Embryonic facial prominence (tissue), 1 donor: Measurements from ENCODE around the gene NEK7.
"Not testable (repeated sequence)": the region's sequence is repeated elsewhere in the genome, so short reads cannot be mapped to it uniquely, and the experiment has no call there.

Experiments
- DNase-seq: peaks from one replicate; pipeline ENCODE4 v3.0.0-alpha.2; 2016; ENCODE audit errors: extremely low spot score

NEK7 gene

GRCh38 chr1:198156745-198157240 lies at the start of gene NEK7:
NEK7 (plus strand) TSS chr1:198156998; CDS start chr1:198232581, 75,583 bp downstream.
- DNase-seq, result peak; percentile 74

GRCh38 chr1:198107091-198107501 lies 49.7 kb upstream of the NEK7 start:
- no peak for DNase-seq

- no peak for DNase-seq
These were observed 48.0 kb upstream of the NEK7 start for GRCh38 chr1:198108636-198109370.

- DNase-seq, result no peak
These were observed 47.5 kb upstream of the NEK7 start for GRCh38 chr1:198109371-198109715.

GRCh38 chr1:198113342-198113750 lies 43.5 kb upstream of the NEK7 start:
- no peak for DNase-seq

GRCh38 chr1:198116069-198116468 lies 40.7 kb upstream of the NEK7 start:
- DNase-seq, result no peak

GRCh38 chr1:198116469-198116868 lies 40.3 kb upstream of the NEK7 start:
- no peak for DNase-seq

- DNase-seq, result no peak
These were observed 39.5 kb upstream of the NEK7 start for GRCh38 chr1:198117267-198117666.

GRCh38 chr1:198118134-198118533 lies 38.7 kb upstream of the NEK7 start:
- peak; percentile 60 for DNase-seq

- no peak for DNase-seq
These were observed 36.9 kb upstream of the NEK7 start for GRCh38 chr1:198119906-198120305.

GRCh38 chr1:198121056-198121826 lies 35.6 kb upstream of the NEK7 start:
- no peak for DNase-seq

GRCh38 chr1:198122693-198123092 lies 34.1 kb upstream of the NEK7 start:
- no peak for DNase-seq

- no peak for DNase-seq
These were observed 33.7 kb upstream of the NEK7 start for GRCh38 chr1:198123133-198123532.

- no peak for DNase-seq
These were observed 32.1 kb upstream of the NEK7 start for GRCh38 chr1:198124673-198125072.

- no peak for DNase-seq
These were observed 30.6 kb upstream of the NEK7 start for GRCh38 chr1:198125995-198126735.

- DNase-seq, result no peak
These were observed 28.3 kb upstream of the NEK7 start for GRCh38 chr1:198128533-198128932.

- DNase-seq, result not testable (repeated sequence)
These were observed 26.7 kb upstream of the NEK7 start for GRCh38 chr1:198130053-198130452.

- no peak for DNase-seq
These were observed 24.6 kb upstream of the NEK7 start for GRCh38 chr1:198132060-198132781.

GRCh38 chr1:198134252-198134651 lies 22.5 kb upstream of the NEK7 start:
- DNase-seq, result no peak

GRCh38 chr1:198135366-198135765 lies 21.4 kb upstream of the NEK7 start:
- DNase-seq, result no peak

- DNase-seq, result no peak
These were observed 15.0 kb upstream of the NEK7 start for GRCh38 chr1:198141668-198142351.
